ENCODE data around the gene LENG1.

DNA sequence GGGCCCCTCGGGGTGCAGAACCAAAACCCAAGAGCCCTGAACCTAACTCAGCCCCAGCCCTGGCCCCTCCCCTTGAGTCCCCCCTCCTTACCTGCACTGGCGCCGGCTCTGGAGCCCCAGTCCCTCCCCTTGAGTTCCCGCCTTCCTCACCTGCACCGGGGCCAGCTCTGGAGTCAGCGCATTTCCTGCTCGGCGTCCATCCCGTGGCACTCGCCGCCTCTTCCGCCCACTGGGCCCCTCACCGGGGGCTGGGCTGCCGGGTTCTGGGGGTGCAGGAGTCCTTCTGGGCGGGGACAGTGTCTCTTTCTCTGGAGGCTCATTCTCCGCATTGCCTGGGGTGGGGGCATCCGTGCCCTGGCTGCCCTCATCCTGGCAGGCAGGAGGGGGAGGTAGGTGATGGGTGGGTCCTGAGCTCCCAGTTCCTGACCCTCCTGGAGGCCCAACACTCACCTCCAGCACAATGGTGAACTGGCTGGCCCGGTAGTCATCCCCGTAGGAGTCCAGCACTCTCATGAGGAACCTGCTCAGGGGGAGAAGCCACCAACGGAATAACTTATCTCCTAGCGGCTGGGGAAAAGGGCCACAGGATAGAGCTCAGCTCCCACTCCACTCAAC lies 51.5 kb downstream of the LENG1 start:
- TF ChIP-seq, protein P1, sequence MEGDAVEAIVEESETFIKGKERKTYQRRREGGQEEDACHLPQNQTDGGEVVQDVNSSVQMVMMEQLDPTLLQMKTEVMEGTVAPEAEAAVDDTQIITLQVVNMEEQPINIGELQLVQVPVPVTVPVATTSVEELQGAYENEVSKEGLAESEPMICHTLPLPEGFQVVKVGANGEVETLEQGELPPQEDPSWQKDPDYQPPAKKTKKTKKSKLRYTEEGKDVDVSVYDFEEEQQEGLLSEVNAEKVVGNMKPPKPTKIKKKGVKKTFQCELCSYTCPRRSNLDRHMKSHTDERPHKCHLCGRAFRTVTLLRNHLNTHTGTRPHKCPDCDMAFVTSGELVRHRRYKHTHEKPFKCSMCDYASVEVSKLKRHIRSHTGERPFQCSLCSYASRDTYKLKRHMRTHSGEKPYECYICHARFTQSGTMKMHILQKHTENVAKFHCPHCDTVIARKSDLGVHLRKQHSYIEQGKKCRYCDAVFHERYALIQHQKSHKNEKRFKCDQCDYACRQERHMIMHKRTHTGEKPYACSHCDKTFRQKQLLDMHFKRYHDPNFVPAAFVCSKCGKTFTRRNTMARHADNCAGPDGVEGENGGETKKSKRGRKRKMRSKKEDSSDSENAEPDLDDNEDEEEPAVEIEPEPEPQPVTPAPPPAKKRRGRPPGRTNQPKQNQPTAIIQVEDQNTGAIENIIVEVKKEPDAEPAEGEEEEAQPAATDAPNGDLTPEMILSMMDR (IDR thresholded peaks at IDR 0.05): no peak
- TF ChIP-seq ZFX (IDR thresholded peaks at IDR 0.05; ENCODE audit: borderline replicate concordance): no peak
